Neural cell (in vitro differentiated cells): ENCODE measurements around the gene PRKACA. TPM values are rescaled to one million over a fixed set of nuclear protein-coding genes. Genes with fewer than 3 reads are reported as not detected.
"Not testable (repeated sequence)": the region's sequence is repeated elsewhere in the genome, so short reads cannot be mapped to it uniquely, and the experiment has no call there.

Experiments
- H2AFZ ChIP-seq: fragments of 200-600, 300-800 bp; sonication (generic), shearing (Covaris generic); 2 replicates; pipeline ENCODE4 v1.6.0; 2014; ENCODE audit warnings: low read depth, mild to moderate bottlenecking, antibody characterized with exemption, low read length, moderate library complexity
- H3F3A ChIP-seq: fragments of 200-600 bp; shearing (Covaris generic); 2 replicates; pipeline ENCODE4 v1.6.1; 2016; ENCODE audit warnings: mild to moderate bottlenecking, moderate library complexity, mixed read lengths, antibody characterized with exemption, low read length; ENCODE audit not compliant: insufficient read depth, poor library complexity, severe bottlenecking
- H3K27ac ChIP-seq: fragments of 200-600, 300-800 bp; sonication (generic), shearing (Covaris generic); 2 replicates; pipeline ENCODE4 v1.5.1; 2014; ENCODE audit warnings: mild to moderate bottlenecking, low read length, moderate library complexity
- H3K27me3 ChIP-seq: fragments of 300-800, 200-600 bp; sonication (generic), shearing (Covaris generic); 2 replicates; pipeline ENCODE4 v1.6.0; 2014; ENCODE audit warnings: mild to moderate bottlenecking, low read depth, low read length, moderate library complexity; ENCODE audit not compliant: insufficient read depth
- H3K36me3 ChIP-seq: fragments of 300-800, 200-600 bp; sonication (generic), shearing (Covaris generic); 2 replicates; pipeline ENCODE4 v1.5.1; 2014; ENCODE audit warnings: mild to moderate bottlenecking, antibody characterized with exemption, low read length, moderate library complexity; ENCODE audit not compliant: insufficient read depth
- H3K4me2 ChIP-seq: fragments of 300-800, 200-600 bp; sonication (generic), shearing (Covaris generic); 2 replicates; pipeline ENCODE4 v1.6.0; 2014; ENCODE audit warnings: mild to moderate bottlenecking, low read length
- H3K4me3 ChIP-seq: fragments of 300-800, 200-600 bp; sonication (generic), shearing (Covaris generic); 2 replicates; pipeline ENCODE4 v1.5.1; 2014; ENCODE audit warnings: mild to moderate bottlenecking, low read length, moderate library complexity
- H3K79me2 ChIP-seq: fragments of 200-600 bp; shearing (Covaris generic); replicated peaks from 2 replicates; pipeline ENCODE4 v1.6.0; 2014; ENCODE audit warnings: mild to moderate bottlenecking, low read length, moderate library complexity; ENCODE audit not compliant: insufficient read depth
- H3K9ac ChIP-seq: fragments of 300-800, 200-600 bp; sonication (generic), shearing (Covaris generic); 2 replicates; pipeline ENCODE4 v1.6.1; 2016; ENCODE audit warnings: mild to moderate bottlenecking, low read length, mixed read lengths
- H3K9me2 ChIP-seq: fragments of 200-600 bp; shearing (Covaris generic); 2 replicates; pipeline ENCODE4 v1.6.1; 2016; ENCODE audit warnings: mild to moderate bottlenecking, low read length, mixed read lengths; ENCODE audit not compliant: insufficient read depth
- H3K9me3 ChIP-seq: fragments of 200-600, 300-800 bp; sonication (generic), shearing (Covaris generic); 2 replicates; pipeline ENCODE4 v1.6.1; 2016; ENCODE audit warnings: mild to moderate bottlenecking, mixed run types, low read length, moderate library complexity, mixed read lengths
- H4K20me1 ChIP-seq: fragments of 200-600 bp; shearing (Covaris generic); 2 replicates; pipeline ENCODE4 v1.6.1; 2016; ENCODE audit warnings: mild to moderate bottlenecking, mixed run types; ENCODE audit not compliant: insufficient read depth
- POLR2AphosphoS5 ChIP-seq: IDR thresholded peaks from 2 replicates; pipeline ENCODE4 v1.6.1; 2012
- REST ChIP-seq: IDR thresholded peaks from 2 replicates; pipeline ENCODE4 v1.6.1; 2012; ENCODE audit warnings: borderline replicate concordance
- SMC3 ChIP-seq: fragments of 450-650 bp; conservative IDR thresholded peaks from 2 replicates; pipeline ENCODE4 v1.6.1; 2014; ENCODE audit warnings: antibody characterized with exemption, mild to moderate bottlenecking, moderate library complexity; ENCODE audit not compliant: poor library complexity
- polyA plus RNA-seq: library from polyadenylated mRNA; depleted of rRNA; stranded (reverse); fragments of >200 nt; gene quantifications from 2 replicates; pipeline ENCODE4 v1.2.3, GENCODE V29; 2014
- TF ChIP-seq, protein P1 (sequence below): fragments of 450-650 bp; IDR thresholded peaks from 2 replicates; pipeline ENCODE4 v1.5.1; 2014; ENCODE audit warnings: antibody characterized with exemption, mild to moderate bottlenecking, moderate library complexity; ENCODE audit not compliant: poor library complexity, severe bottlenecking

Gene PRKACA
- polyA plus RNA-seq, 1 donor from 2014 or later: 11.7 TPM

DNA sequence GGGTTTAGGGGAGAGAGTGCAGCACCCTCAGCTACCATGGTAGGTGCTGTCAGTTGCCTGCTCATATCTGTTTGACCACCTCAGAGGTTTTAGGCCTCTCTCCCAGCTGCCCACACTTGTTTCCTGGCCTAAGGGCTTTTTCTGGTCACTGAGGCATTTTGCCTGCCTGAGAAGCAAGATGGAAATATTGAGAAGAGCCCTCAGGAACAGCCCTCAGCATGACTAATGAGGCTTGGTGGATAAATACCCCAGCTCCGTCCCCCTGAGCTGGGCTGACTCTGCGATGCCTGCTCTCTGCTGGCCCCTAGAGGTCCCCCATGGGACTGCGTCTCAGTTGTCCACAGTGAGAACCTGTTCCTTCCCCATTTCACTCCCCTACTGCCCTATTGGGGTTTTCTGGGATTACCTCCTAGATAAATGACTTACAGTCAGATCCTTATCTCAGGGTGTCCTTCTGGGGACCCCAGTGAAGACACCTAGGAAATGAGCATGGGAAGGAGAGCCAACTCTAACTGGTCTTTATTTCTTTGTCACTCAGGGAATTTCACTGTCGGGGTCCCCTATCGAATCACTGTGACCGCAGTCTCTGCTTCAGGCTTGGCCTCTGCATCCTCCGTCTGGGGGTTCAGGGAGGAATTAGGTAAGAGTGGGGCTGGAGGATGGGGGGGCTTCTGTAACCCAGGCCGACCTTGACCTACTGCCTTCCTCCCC lies 69.0 kb downstream of the PRKACA start:
- Histone ChIP-seq H3K9me2 (no peaks in the 10 kb centered on the region), H3K79me2 (no peaks in the 10 kb centered on the region), H3K4me2 (no peak overlapping the region), H4K20me1 (no peaks in the 10 kb centered on the region), H3K4me3 (no peak overlapping the region), H3K27me3 (no peaks in the 10 kb centered on the region), H3F3A (no peaks in the 10 kb centered on the region), H2AFZ (no peak overlapping the region), H3K9ac (no peak overlapping the region), H3K27ac (no peak overlapping the region), H3K36me3 (no peaks in the 10 kb centered on the region), H3K9me3 (no peaks in the 10 kb centered on the region)
- TF ChIP-seq SMC3 (no peak), REST (no peak), POLR2AphosphoS5 (no peak)
- TF ChIP-seq, protein P1, sequence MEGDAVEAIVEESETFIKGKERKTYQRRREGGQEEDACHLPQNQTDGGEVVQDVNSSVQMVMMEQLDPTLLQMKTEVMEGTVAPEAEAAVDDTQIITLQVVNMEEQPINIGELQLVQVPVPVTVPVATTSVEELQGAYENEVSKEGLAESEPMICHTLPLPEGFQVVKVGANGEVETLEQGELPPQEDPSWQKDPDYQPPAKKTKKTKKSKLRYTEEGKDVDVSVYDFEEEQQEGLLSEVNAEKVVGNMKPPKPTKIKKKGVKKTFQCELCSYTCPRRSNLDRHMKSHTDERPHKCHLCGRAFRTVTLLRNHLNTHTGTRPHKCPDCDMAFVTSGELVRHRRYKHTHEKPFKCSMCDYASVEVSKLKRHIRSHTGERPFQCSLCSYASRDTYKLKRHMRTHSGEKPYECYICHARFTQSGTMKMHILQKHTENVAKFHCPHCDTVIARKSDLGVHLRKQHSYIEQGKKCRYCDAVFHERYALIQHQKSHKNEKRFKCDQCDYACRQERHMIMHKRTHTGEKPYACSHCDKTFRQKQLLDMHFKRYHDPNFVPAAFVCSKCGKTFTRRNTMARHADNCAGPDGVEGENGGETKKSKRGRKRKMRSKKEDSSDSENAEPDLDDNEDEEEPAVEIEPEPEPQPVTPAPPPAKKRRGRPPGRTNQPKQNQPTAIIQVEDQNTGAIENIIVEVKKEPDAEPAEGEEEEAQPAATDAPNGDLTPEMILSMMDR: peak; percentile 62

GRCh38 chr19:14047866-14048265 lies 69.7 kb downstream of the PRKACA start:
- H3K36me3 ChIP-seq, H4K20me1 ChIP-seq, H3F3A ChIP-seq, H3K9me3 ChIP-seq, H3K27me3 ChIP-seq, H2AFZ ChIP-seq, H3K4me2 ChIP-seq, H3K9me2 ChIP-seq, H3K27ac ChIP-seq, H3K79me2 ChIP-seq, H3K4me3 ChIP-seq, H3K9ac ChIP-seq: not testable (repeated sequence)

GRCh38 chr19:14042659-14043608 lies 74.6 kb downstream of the PRKACA start:
- not testable (repeated sequence) for H2AFZ ChIP-seq, H3K27ac ChIP-seq, H3K4me3 ChIP-seq, H4K20me1 ChIP-seq, H3K4me2 ChIP-seq, H3F3A ChIP-seq, H3K27me3 ChIP-seq, H3K36me3 ChIP-seq, H3K9ac ChIP-seq, H3K79me2 ChIP-seq, H3K9me3 ChIP-seq, H3K9me2 ChIP-seq
- TF ChIP-seq, protein P1: peak; percentile 45
